ENCODE data around the gene PRKCE.

GRCh38 chr2:45769854-45770576, 118.5 kb downstream of the PRKCE start:
- TF ChIP-seq CTCF (conservative IDR thresholded peaks at IDR 0.05; ENCODE audit: low read depth, low read length) (no peak), EZH2 (IDR thresholded peaks at IDR 0.05; ENCODE audit: borderline replicate concordance, low read depth, low read length, poor library complexity, severe bottlenecking) (no peak)
